ENCODE data around the gene SECISBP2.
A peak's percentile ranks its signal among the peaks of the same experiment; 100 is the strongest.
"Not testable (repeated sequence)": the region's sequence is repeated elsewhere in the genome, so short reads cannot be mapped to it uniquely, and the experiment has no call there.

The SECISBP2 gene

GRCh38 chr9:89278997-89279739 lies 39.1 kb upstream of the SECISBP2 start:
- no peak overlapping the region for H3K4me3 ChIP-seq (ENCODE audit: control insufficient read depth, low read depth, low read length)
- peak; percentile 69 for TF ChIP-seq CTCF (IDR thresholded peaks at IDR 0.05; ENCODE audit: control insufficient read depth, insufficient read depth, low read depth, low read length, missing control alignments)
- peak; percentile 33 for DNase-seq (ENCODE audit: low read depth)

GRCh38 chr9:89281106-89281505 lies 37.2 kb upstream of the SECISBP2 start:
- H3K4me3 ChIP-seq (ENCODE audit: control insufficient read depth, low read depth, low read length), result no peak overlapping the region
- no peak for TF ChIP-seq CTCF (IDR thresholded peaks at IDR 0.05; ENCODE audit: control insufficient read depth, insufficient read depth, low read depth, low read length, missing control alignments)

GRCh38 chr9:89282248-89282968 lies 35.9 kb upstream of the SECISBP2 start:
- H3K4me3 ChIP-seq (ENCODE audit: control insufficient read depth, low read depth, low read length), result peak overlapping the region; percentile 5; the same call in 1 of the 2 replicates
- not testable (repeated sequence) for DNase-seq (ENCODE audit: low read depth)

More at GRCh38 chr9:89281106-89281505, 37.2 kb upstream of the SECISBP2 start:
- no peak for DNase-seq (ENCODE audit: low read depth)

DNA sequence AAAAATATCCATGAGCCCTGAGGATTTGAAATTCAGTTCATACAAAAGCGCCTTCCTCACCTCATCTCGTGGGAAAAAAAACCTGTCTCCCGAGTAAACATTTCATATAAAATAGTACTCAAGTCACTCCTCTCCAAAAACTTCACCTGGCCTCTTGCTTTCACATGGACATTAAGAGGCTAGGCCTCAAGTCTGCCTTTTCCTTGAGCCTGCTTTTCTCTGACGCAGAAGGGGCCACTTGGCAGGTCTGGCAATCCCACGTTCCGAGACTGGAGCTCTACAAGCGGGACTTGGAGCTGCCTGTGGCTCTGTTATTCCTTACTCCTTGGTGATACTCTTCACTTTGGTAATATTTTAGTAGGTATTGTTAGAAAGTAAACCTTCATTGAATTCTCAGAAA lies 34.2 kb upstream of the SECISBP2 start:
- no peak overlapping the region for H3K4me3 ChIP-seq (ENCODE audit: control insufficient read depth, low read depth, low read length)
- no peak for DNase-seq (ENCODE audit: low read depth)
- TF ChIP-seq CTCF (IDR thresholded peaks at IDR 0.05; ENCODE audit: control insufficient read depth, insufficient read depth, low read depth, low read length, missing control alignments), result no peak

DNA sequence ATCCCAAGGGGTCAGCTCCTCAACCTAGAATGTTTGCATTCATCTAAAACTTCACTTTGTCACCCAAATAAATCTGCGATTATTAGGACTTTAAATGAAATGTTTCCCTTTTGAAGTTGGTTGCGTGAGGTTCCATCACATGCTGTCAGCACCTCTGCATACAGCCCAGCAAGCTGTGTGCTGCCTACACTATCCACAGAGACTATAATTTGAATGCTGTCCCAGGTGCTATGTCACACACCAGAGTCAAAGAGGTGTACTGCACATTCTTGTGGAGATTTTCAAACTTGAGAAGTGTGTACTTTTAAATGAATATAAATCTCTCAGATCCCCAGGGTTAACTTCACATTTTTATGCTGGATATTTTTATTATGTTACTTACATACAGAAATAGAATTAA lies 26.6 kb upstream of the SECISBP2 start:
- DNase-seq (ENCODE audit: low read depth), result no peak
- TF ChIP-seq CTCF (IDR thresholded peaks at IDR 0.05; ENCODE audit: control insufficient read depth, insufficient read depth, low read depth, low read length, missing control alignments), result no peak
- H3K4me3 ChIP-seq (ENCODE audit: control insufficient read depth, low read depth, low read length), result no peak overlapping the region

GRCh38 chr9:89293014-89293413 lies 25.3 kb upstream of the SECISBP2 start:
- no peak overlapping the region for H3K4me3 ChIP-seq (ENCODE audit: control insufficient read depth, low read depth, low read length)
- no peak for DNase-seq (ENCODE audit: low read depth)
- TF ChIP-seq CTCF (IDR thresholded peaks at IDR 0.05; ENCODE audit: control insufficient read depth, insufficient read depth, low read depth, low read length, missing control alignments), result no peak

- no peak overlapping the region for H3K4me3 ChIP-seq (ENCODE audit: control insufficient read depth, low read depth, low read length)
- no peak for TF ChIP-seq CTCF (IDR thresholded peaks at IDR 0.05; ENCODE audit: control insufficient read depth, insufficient read depth, low read depth, low read length, missing control alignments)
- DNase-seq (ENCODE audit: low read depth), result no peak
Measured at GRCh38 chr9:89295400-89295799, 22.9 kb upstream of the SECISBP2 start.

- H3K4me3 ChIP-seq (ENCODE audit: control insufficient read depth, low read depth, low read length); DNase-seq (ENCODE audit: low read depth): not testable (repeated sequence)
Measured at GRCh38 chr9:89301996-89302395, 16.3 kb upstream of the SECISBP2 start.

Data from AG09309 (cell line).